ENCODE measurements around the gene MAP2K5.

The MAP2K5 gene

DNA sequence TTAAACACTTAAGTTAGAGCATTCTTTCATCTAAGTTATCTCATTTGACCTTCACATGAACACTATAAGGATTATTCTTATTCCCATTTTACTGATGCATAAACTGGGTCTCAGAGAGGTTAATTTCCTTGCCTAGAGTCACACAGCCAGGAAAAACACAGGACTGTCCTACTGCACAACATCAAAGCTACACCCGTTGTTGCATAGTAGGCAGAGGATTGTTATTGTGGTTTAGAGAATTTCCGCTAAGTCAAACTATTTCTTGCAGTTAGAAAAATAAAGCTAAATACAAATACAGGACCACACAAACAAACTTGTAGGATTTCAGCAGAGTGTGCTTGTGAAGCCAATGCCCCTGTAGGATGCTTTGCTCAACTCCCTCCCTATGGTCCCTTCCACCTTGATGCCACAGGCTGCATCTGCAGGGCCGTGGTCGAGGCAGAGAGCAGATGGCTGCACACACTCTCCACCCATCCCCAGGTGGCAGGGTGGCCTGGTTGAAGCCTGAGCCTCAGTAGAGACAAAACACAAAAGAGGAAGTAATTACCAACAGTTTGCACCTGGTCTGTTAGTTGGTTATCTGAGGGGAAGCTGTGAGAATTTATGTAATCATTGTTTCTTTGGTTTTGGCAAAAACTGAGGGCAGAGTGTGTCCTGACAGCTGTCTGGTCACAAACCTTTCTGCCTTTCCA lies 241.7 kb downstream of the MAP2K5 start:
- no peaks in the 10 kb centered on the region for H3K9me2 ChIP-seq (ENCODE audit: low read depth, low read length)
- H3F3A ChIP-seq (ENCODE audit: insufficient read depth, low read length), result peaks cover 12% of the 10 kb centered on the region
- H3K79me2 ChIP-seq (ENCODE audit: insufficient read depth, low read length), result peaks cover 14% of the 10 kb centered on the region; the same call in 1 of the 2 replicates
- H3K27me3 ChIP-seq (ENCODE audit: insufficient read depth, low read length), result no peaks in the 10 kb centered on the region
- TF ChIP-seq EZH2 (IDR thresholded peaks at IDR 0.05; ENCODE audit: borderline replicate concordance, low read length), result no peak
- TF ChIP-seq, protein P1, sequence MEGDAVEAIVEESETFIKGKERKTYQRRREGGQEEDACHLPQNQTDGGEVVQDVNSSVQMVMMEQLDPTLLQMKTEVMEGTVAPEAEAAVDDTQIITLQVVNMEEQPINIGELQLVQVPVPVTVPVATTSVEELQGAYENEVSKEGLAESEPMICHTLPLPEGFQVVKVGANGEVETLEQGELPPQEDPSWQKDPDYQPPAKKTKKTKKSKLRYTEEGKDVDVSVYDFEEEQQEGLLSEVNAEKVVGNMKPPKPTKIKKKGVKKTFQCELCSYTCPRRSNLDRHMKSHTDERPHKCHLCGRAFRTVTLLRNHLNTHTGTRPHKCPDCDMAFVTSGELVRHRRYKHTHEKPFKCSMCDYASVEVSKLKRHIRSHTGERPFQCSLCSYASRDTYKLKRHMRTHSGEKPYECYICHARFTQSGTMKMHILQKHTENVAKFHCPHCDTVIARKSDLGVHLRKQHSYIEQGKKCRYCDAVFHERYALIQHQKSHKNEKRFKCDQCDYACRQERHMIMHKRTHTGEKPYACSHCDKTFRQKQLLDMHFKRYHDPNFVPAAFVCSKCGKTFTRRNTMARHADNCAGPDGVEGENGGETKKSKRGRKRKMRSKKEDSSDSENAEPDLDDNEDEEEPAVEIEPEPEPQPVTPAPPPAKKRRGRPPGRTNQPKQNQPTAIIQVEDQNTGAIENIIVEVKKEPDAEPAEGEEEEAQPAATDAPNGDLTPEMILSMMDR (IDR thresholded peaks at IDR 0.05; ENCODE audit: low read length), result no peak
- H3K27ac ChIP-seq (ENCODE audit: low read depth, low read length, poor library complexity, severe bottlenecking), result peak overlapping the region; percentile 99
- peaks cover 94% of the 10 kb centered on the region for H3K4me1 ChIP-seq (ENCODE audit: insufficient read depth, low read length, severe bottlenecking)
- peak overlapping the region; percentile 96 for H3K4me2 ChIP-seq (ENCODE audit: low read length)
- peak overlapping the region; percentile 97 for H3K9ac ChIP-seq (ENCODE audit: low read length)
- H3K4me3 ChIP-seq (ENCODE audit: low read depth, low read length, poor library complexity, severe bottlenecking), result peak overlapping the region; percentile 80
- no peaks in the 10 kb centered on the region for H3K9me3 ChIP-seq (ENCODE audit: low read length)
- H2AFZ ChIP-seq (ENCODE audit: low read length), result no peak overlapping the region
- no peaks in the 10 kb centered on the region for H4K20me1 ChIP-seq (ENCODE audit: insufficient read depth, low read length)
- no peaks in the 10 kb centered on the region for H3K36me3 ChIP-seq (ENCODE audit: insufficient read depth, low read length)

DNA sequence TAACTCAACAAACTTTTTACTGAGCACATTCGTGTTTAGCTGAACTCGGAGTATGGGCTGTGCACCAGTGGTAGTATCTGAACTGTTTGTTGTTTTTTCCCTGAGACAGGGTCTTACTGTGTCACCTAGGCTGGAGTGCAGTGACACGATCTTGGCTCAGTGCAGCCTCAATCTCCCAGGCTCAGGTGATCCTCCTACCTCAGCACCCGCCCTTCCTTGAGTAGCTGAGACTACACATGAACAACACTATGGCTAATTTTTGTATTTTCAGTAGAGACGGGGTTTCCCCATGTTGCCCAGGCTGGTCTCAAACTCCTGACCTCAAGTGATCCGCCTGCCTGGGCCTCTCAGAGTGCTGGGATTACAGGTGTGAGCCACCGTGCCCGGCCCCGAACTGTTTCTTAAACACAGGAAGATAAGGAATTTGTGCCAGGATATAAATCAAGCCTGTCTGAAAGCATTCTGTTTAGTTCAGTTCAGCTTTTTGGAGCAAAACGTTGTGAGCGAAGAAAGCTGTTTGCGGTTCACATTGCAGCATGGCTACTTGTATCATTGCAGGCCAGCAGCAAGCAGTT lies 242.4 kb downstream of the MAP2K5 start:
- peak overlapping the region; percentile 50 for H3K4me2 ChIP-seq (ENCODE audit: low read length)
- no peaks in the 10 kb centered on the region for H3K9me2 ChIP-seq (ENCODE audit: low read depth, low read length)
- H3K27me3 ChIP-seq (ENCODE audit: insufficient read depth, low read length), result no peaks in the 10 kb centered on the region
- peaks cover 12% of the 10 kb centered on the region for H3F3A ChIP-seq (ENCODE audit: insufficient read depth, low read length)
- H3K79me2 ChIP-seq (ENCODE audit: insufficient read depth, low read length), result peaks cover 14% of the 10 kb centered on the region; the same call in 1 of the 2 replicates
- no peaks in the 10 kb centered on the region for H3K9me3 ChIP-seq (ENCODE audit: low read length)
- H4K20me1 ChIP-seq (ENCODE audit: insufficient read depth, low read length), result no peaks in the 10 kb centered on the region
- peaks cover 90% of the 10 kb centered on the region for H3K4me1 ChIP-seq (ENCODE audit: insufficient read depth, low read length, severe bottlenecking)
- no peaks in the 10 kb centered on the region for H3K36me3 ChIP-seq (ENCODE audit: insufficient read depth, low read length)
- no peak overlapping the region for H2AFZ ChIP-seq (ENCODE audit: low read length)
- peak overlapping the region; percentile 99 for H3K27ac ChIP-seq (ENCODE audit: low read depth, low read length, poor library complexity, severe bottlenecking)
- peak overlapping the region; percentile 11 for H3K4me3 ChIP-seq (ENCODE audit: low read depth, low read length, poor library complexity, severe bottlenecking)
- no peak for TF ChIP-seq EZH2 (IDR thresholded peaks at IDR 0.05; ENCODE audit: borderline replicate concordance, low read length)
- TF ChIP-seq, protein P1 (IDR thresholded peaks at IDR 0.05; ENCODE audit: low read length), result no peak
- H3K9ac ChIP-seq (ENCODE audit: low read length), result peak overlapping the region; percentile 62

DNA sequence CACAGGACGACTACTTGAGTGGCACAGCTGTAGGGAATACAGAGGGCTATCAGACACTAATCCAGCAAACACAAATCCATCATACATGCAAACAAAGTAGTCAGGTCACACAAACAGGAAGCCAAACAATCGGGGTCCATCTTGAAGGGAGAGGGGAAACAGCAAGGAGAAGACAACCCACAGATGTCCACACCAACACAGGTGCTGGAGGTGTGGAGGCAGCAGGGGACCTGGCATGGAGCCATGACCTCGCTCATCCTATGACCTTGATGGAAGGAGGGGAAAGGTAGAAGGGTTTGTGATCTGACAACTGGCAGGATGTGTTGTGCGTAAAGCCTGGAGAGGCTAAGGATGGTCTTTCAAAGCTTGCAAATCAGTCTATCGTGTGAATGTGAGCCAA lies 242.9 kb downstream of the MAP2K5 start:
- peak overlapping the region; percentile 99 for H3K27ac ChIP-seq (ENCODE audit: low read depth, low read length, poor library complexity, severe bottlenecking)
- H3K4me2 ChIP-seq (ENCODE audit: low read length), result peak overlapping the region; percentile 50
- H2AFZ ChIP-seq (ENCODE audit: low read length), result no peak overlapping the region

More for the DNA sequence above, 242.9 kb downstream of the MAP2K5 start:
- H3K36me3 ChIP-seq (ENCODE audit: insufficient read depth, low read length), result no peaks in the 10 kb centered on the region
- peak overlapping the region; percentile 62 for H3K9ac ChIP-seq (ENCODE audit: low read length)
- H3K9me3 ChIP-seq (ENCODE audit: low read length), result no peaks in the 10 kb centered on the region
- TF ChIP-seq, protein P1 (IDR thresholded peaks at IDR 0.05; ENCODE audit: low read length), result no peak
- TF ChIP-seq EZH2 (IDR thresholded peaks at IDR 0.05; ENCODE audit: borderline replicate concordance, low read length), result no peak
- H3K27me3 ChIP-seq (ENCODE audit: insufficient read depth, low read length), result no peaks in the 10 kb centered on the region
- peak overlapping the region; percentile 11 for H3K4me3 ChIP-seq (ENCODE audit: low read depth, low read length, poor library complexity, severe bottlenecking)
- H3K79me2 ChIP-seq (ENCODE audit: insufficient read depth, low read length), result peaks cover 14% of the 10 kb centered on the region; the same call in 1 of the 2 replicates
- H3F3A ChIP-seq (ENCODE audit: insufficient read depth, low read length), result peaks cover 12% of the 10 kb centered on the region
- no peaks in the 10 kb centered on the region for H4K20me1 ChIP-seq (ENCODE audit: insufficient read depth, low read length)
- H3K4me1 ChIP-seq (ENCODE audit: insufficient read depth, low read length, severe bottlenecking), result peaks cover 90% of the 10 kb centered on the region
- H3K9me2 ChIP-seq (ENCODE audit: low read depth, low read length), result no peaks in the 10 kb centered on the region

Data from OCI-LY1 (cell line).